ENCODE measurements around the gene MICAL2. TPM values are rescaled to one million over a fixed set of nuclear protein-coding genes. Genes with fewer than 3 reads are reported as not detected.

The MICAL2 gene
- total and polyA plus RNA-seq, 2 of the 13 experiments (the other 11 are each of a cell fraction or from before 2014, with no cell fraction given): 0.78 to 1.1 TPM

GRCh38 chr11:12288212-12288930 lies 178.0 kb downstream of the MICAL2 start (continued):
- TF ChIP-seq RNF219 (CRISPR knock-in tag; IDR thresholded peaks at IDR 0.05) (no peak), CTCF (CRISPR knock-in tag; IDR thresholded peaks at IDR 0.05) (peak; percentile 86), LRRFIP1 (CRISPR knock-in tag; conservative IDR thresholded peaks at IDR 0.05) (no peak), NCOA5 (CRISPR knock-in tag; IDR thresholded peaks at IDR 0.05) (no peak), STAG1 (CRISPR knock-in tag; IDR thresholded peaks at IDR 0.05) (peak; percentile 74), SMC3 (IDR thresholded peaks at IDR 0.05; ENCODE audit: low read length) (0 out of 2 replicates have a peak, but pooled peaks have one; percentile 7), ASH2L (IDR thresholded peaks at IDR 0.05; ENCODE audit: insufficient read length, low read depth, low read length) (no peak), CEBPG (CRISPR knock-in tag; IDR thresholded peaks at IDR 0.05) (no peak), ZNF501 (CRISPR knock-in tag; IDR thresholded peaks at IDR 0.05) (peak; percentile 26; the same call in 1 of the 2 replicates), ZFP91 (CRISPR knock-in tag; IDR thresholded peaks at IDR 0.05; ENCODE audit: borderline replicate concordance) (peak; percentile 36; the same call in 1 of the 2 replicates), ZNF33A (CRISPR knock-in tag; IDR thresholded peaks at IDR 0.05; ENCODE audit: borderline replicate concordance) (no peak)
